ENCODE data around the gene MUC4.

- TF ChIP-seq CTCF (IDR thresholded peaks at IDR 0.05 in 2 of 3, conservative IDR thresholded peaks at IDR 0.05 in 1 of 3; ENCODE audit: insufficient read depth in 2 of 3, low read depth in 1 of 3, low read length in 3 of 3) (no peak), KAT7 (CRISPR knock-in tag; IDR thresholded peaks at IDR 0.05; ENCODE audit: borderline replicate concordance) (no peak), ZNF449 (CRISPR knock-in tag; IDR thresholded peaks at IDR 0.05) (no peak), SP1 (CRISPR knock-in tag; IDR thresholded peaks at IDR 0.05) (no peak), PATZ1 (CRISPR knock-in tag; IDR thresholded peaks at IDR 0.05; ENCODE audit: borderline replicate concordance) (no peak), STAT6 (CRISPR knock-in tag; IDR thresholded peaks at IDR 0.05) (no peak)
Observed at GRCh38 chr3:195714380-195715011, 97.2 kb downstream of the MUC4 start.

Measured in K562 (cell line).